HG02973 (cell line): ENCODE results near the gene PARP1.
"Not testable (repeated sequence)": the region's sequence is repeated elsewhere in the genome, so short reads cannot be mapped to it uniquely, and the experiment has no call there.

Experiments used
- ATAC-seq: cut with Tn5 transposase; IDR thresholded peaks from one replicate; pipeline ENCODE4 v1.9.1; 2021; ENCODE audit warnings: moderate library complexity; ENCODE audit not compliant: unreplicated experiment

PARP1 gene

DNA sequence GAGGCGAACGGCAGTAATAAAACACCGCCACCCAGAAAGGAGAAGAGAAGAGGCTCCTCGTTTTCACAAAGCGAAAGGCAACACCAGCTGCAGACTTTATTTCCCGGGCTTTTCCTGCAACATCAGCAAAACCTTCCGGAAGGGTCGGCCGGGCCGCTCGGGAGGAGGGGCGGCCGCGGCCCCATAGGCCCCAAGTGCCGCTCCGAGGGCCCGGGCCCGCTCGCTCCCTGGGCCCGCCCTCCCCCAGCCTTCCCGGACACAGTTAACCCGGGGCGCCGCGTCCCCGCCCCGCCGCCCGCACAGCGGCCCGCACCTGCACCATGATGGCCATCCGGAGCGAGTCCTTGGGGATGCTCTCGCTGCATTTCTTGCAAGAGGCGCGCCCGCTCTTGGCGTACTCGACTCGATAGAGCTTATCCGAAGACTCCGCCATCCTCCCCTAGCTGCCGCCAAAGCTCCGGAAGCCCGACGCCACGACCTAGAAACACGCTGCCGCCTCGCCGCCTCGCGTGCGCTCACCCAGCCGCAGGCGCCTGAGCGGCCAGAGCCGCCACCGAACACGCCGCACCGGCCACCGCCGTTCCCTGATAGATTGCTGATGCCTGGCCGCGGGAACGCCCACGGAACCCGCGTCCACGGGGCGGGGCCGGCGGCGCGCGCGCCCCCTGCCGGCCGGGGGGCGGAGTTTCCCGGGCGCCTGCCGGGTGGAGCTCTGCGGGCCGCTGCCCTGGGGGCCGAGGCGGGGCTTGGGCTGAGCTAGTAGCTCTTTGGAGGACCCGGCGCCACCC, at the start of gene PARP1:
Gene PARP1 (minus strand): TSS at position 597 of the 788 bp plus-strand sequence. CDS start 164 bp downstream, at position 433.
- ATAC-seq, result peak; percentile 75

DNA sequence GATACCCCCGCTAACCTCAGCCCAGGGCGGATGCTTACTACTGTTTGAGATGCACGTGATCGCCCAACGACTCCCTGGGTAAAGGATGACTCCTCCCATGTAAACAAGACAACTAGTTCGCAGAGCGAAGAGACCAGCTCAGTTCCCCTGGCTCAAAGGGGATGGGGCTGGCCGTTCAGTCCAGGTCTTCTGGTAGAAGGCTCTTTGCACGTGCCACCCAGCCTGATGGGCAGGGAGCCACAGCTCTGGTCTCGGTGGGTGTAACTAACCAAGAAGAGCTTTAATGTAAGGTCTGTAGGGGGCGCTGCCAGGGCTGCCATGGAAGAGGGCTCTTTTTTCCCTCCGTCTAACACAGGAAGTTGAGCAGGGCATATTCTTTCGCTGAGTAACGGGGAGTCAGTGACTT, 49.4 kb upstream of the PARP1 start:
- no peak for ATAC-seq

DNA sequence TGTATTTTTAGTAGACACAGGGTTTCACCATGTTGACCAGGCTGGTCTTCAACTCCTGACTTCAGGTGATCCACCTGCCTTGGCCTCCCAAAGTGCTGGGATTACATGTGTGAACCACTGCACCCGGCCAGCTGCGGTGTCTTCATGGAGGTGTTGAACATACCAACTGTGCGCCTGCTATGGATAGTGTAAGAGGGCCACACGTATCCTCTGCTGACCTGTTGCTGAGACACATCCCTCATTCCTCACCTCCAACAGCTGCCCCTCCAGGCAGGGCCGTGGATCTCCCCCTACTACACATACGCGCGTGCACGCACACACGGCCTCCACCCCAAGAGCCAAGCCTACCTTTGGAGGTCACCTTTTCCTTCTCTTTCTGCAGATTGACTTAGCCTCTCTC, 48.0 kb upstream of the PARP1 start:
- ATAC-seq, result no peak

DNA sequence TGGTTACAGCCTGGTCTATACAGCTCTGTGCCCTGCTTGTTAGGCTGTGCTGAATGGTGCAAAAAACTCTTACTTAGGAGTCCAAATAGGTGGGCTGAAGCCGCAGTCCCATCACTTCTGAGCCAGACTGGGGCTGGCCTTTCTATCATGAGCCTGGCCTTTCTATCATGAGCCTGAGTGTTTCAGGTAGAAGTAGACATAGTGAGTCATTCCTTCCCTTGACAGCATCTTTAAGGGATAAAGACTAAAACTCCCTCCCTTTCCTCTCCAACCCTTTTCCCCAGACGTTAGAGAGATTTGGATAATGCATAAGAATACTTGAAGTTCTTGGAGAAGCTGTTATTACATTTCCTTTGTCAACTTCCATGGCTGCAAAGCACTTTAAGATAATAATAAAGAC, 46.5 kb upstream of the PARP1 start:
- ATAC-seq, result no peak

DNA sequence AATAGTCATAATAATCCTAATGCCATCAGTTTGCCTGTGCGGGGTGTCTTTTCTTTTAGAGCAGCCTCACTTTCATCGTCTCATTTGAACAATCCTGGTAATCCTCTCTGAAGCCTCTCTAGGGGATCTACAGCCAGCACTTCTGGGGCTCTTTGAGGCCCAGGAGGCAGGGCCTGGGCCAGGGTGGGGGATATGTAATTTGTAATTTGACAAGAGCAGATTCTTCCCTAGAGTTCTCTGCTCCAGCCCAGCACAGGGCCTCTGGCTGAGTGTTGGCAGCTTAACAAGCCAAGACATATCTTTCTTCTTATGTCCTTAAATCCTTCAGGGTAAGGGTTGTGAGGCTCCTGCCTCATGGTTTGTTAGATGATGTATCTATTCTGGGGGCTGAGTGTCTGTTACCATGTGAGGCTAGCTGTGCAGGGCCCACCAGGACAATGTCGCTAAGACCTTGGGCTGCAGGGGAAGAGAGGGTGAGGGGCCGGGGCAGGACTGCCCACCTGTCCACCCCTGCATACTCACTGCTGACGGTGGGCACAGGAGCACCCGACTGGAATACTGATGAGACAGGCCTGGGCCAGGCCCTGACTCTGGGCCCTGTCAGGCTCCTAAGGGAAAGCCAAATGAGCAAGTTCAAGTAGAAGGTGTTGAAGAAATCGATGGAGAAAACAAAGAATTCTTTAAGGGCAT, 45.3 kb upstream of the PARP1 start:
- no peak for ATAC-seq

DNA sequence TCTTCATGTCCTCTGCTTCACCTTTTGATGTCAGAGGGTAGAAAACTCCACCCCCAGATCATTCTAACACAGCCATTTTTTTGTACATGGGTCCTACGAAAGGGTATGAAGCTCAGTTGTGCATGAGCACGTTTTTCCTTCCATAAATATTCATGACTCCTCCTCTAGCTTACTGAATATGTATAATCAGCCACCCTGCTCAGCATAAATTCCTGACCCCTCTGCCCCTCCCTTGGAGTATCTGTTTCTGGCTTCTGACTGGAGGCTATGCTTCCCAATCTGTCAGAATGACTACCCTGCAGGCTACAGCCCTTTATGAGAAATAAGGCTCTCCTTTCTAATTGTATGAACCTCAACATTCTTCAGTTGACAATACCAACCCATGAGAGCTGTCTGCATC, 42.8 kb upstream of the PARP1 start:
- no peak for ATAC-seq

DNA sequence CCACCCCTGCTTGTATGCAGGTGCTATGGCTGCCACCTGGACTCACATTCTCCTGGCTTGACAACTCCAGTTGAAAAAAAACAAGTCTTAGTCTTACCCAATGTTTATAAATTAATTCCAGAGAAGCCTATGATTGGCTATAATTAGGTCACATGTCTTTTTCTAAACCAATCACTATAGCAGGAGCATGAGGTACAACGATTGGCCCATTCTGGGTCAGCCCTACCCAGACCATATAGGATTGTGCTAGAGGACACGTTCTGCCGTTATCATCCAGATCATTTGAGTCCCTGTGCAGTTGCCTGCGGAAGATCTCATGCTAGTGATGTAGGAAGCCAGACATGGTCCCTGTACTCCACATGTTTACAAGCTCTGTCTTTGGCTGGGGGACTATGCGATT, 41.9 kb upstream of the PARP1 start:
- ATAC-seq, result no peak

DNA sequence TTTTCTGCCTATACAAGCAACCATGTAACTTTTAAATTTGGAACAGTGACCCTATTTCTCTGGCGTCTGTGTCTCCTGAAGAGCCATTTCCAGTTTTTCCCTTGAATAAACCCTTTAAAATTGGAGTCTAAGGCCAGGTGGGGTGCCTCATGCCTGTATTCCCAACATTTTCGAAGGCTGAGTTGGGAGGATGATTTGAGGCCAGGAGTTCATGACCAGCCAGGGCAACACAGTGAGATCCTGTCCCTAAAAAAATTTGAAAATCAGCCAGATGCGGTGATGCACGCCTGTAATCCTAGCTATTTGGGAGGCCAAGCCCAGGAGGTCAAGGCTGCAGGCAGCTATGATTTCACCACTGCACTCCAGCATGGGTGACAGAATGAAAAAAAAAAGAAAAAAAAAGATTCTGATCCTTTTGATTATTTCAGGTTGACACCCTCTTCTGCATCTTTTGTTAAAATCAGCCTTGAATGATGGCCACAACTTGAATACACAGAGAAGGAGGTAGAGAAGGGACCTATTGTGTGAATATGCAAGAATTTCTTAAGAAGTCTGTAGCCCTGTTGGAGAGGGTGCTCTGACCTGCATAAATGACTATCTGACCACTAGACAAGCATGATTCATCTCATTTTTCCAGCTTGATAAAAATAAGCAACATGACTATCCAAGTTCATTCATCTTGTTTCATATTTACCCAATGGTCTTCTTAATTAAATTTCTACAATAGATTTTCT, 40.2 kb upstream of the PARP1 start:
- no peak for ATAC-seq

DNA sequence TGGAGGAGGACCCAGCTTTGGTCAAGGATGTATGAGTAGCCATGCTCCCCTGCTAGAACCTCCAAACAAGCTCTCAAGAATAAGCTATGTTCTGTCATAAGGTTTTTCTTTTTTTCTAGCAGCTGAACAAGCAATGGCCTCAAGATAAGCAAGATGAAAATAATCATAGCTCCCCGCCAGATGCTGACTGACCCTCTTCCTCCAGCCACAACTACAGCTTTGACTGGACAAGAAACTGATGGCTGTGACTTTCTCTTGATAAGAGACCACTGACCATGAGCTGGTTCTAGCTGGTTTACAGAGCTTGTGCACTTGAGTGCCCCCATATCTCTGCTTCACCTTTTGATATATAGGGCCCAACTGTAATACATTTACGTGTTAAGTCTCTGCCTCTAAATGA, 38.2 kb upstream of the PARP1 start:
- ATAC-seq, result no peak

DNA sequence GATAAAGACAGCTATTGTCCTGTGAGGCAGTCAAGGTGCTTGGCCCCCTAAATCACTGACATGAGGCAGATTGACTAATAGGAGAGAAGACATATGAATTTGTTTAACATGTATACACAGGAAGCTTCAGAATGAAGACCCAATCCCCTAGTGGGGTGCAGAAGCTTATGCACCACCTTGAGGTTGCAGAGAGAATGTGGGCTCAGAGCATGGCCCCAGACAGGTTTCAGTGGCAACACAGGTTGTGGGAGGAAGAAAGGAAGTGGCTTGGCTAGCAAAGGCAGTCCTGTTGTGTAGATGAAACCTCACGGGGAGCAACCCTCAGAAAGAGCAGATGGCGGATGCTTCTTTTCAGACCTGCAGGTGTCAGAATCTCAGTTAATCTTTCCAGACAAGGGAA, 37.0 kb upstream of the PARP1 start:
- ATAC-seq, result peak; percentile 99

DNA sequence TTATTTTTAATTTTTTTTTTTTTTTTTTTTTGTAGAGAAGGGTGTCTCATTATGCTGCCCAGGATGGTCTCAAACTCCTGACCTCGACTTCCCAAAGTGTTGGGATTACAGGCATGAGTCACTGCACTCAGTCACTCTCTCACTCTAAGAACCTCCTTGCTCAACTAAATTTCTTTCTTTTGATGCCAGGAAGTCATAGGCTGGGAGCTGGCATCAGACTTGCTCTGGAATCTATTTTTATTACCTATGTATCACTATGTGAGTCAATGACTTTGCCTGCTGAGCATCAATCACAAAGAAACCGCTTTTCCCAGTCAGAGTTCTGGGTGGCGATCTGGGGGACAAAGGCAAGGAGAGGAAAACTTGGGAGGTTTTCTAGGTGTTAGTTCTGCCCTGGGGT, 35.5 kb upstream of the PARP1 start:
- ATAC-seq, result no peak

DNA sequence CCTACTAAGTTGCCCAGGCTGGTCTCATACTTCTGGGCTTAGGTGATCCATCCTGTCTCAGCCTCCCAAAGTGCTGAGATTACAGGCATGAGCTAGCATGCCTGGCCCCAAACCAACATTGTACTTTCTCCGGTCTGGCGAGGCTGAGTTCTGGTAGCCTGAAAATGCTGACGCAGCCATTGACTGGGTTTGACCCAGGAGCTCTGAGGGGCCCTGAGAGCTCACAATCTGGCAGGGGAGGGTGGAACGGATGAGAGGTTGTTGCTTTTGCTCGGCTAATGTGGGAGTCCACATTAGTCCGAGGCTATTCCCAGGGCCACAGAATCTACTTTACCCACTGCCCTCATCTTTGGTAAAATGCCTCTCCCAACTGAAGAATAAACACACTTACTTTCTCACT, 35.1 kb upstream of the PARP1 start:
- ATAC-seq, result no peak

DNA sequence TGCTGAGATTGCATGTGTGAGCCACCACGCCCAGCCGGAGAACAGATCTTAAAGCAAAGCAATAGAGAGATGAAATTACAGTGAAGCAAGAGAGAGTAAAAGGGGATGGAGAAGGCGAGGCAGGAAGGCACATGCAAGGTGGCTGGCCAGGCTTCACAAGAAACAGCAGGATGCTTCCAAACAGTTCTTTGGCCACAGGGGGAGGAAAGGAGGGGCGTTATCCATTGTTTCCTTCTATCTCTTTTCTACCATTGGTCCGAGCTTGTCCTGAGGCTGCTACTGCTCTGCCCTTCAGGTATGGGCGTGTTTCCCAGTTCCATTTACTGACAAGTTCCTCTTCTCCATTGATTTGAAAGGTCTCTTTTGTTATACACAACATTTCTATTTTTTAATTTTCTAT, 33.7 kb upstream of the PARP1 start:
- ATAC-seq, result no peak

DNA sequence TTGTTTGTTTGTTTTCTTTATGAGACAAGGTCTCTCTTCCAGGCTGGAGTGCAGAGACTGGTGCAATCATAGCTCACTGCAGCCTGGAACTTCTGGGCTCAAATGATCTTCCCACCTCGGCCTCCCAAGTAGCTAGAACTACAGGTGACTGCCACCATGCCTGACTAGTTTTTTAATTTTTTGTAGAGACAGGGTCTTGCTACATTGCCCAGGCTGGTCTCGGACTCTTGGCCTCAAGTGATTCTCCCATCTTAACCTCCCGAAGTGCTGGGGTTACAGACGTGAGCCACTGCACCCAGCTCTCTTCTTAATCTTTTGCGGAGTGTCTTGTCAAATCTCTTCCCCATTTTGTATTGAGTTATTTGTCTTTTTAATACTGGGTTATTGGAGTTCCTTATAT, 32.6 kb upstream of the PARP1 start:
- no peak for ATAC-seq

DNA sequence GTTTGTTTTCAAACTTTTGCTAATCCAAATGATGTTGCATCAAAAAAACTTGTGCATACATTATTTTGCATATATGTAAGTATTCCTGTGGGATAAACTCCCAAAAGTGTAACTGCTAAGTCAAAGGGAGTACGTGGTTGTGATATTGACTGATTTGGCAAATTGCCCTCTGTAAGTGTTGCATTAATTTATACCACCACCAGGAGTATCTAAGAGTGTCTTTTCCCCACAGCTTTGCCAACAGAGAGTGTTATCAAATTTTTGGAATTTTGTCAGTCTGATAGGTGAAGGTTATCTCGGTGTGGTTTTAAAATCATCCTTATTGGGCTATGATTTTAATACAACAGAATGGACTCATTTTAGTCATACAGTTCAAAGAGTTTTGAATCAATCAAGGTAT, 30.1 kb upstream of the PARP1 start:
- no peak for ATAC-seq

DNA sequence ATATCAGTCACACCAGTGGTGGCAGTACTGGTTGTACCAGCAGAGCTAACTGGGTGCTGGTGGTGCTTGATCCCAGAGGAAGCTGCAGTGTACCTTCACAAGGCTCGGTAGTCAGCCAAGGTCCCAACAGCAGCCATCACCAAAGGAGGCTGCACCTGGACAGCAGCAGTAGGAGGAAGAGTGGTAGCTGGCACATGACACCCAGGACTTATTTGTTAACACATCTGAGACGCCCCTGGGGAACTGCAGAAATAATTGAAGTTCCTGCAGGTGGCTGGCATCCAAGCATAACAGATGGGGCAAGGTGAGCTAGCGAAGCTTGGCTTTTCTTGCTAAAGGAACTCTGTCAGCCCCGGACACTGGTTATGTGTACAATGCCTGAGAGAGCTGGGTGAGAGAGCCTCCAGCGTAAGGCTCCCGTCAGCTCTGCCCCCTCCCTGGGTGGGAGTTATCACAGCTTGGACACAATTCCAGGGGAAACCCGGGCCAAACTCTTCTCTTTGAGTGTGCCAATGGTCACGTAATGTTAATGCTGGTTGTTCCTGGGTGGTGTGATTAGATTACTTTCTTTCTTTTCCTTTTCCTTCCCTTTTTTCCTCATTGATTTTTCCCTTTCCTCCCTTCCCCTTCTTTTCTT, 29.1 kb upstream of the PARP1 start:
- ATAC-seq, result no peak

DNA sequence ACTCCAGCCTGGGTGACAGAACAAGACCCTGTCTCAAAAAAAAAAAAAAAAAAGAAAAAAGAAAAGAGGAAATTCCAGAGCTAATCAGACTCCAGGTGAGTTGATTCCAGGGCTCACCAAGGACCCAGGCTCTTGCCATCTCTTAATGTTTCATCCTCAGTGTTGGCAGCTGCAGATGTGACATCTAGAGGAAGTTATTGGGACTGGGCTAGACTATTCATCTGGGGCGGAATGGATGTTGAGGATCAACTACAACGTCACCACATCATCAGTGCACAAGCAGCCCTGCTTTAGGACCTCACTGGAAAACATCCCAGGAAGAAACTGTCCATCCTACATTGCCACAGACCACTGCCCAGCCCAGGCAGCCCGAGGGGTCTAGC, 28.6 kb upstream of the PARP1 start:
- no peak for ATAC-seq

DNA sequence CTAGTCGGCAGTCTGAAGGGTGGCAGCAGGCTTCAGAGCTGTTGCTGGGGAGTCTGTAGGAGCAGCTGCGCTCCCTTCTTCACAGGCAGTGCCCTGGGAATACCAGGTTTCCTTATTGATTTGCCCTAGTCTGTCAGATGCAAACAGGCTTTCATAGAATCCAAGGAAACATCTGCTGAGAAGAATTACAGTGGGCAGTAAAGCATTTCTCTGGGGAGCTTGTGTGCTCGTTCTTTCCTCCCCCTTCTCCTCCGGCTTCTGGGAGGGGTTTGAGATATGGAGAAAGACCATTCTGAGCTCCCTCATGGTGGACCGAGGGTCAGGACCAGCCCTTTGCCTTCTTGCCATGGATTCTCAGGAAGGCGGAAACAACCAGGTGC, 25.4 kb upstream of the PARP1 start:
- ATAC-seq, result no peak

DNA sequence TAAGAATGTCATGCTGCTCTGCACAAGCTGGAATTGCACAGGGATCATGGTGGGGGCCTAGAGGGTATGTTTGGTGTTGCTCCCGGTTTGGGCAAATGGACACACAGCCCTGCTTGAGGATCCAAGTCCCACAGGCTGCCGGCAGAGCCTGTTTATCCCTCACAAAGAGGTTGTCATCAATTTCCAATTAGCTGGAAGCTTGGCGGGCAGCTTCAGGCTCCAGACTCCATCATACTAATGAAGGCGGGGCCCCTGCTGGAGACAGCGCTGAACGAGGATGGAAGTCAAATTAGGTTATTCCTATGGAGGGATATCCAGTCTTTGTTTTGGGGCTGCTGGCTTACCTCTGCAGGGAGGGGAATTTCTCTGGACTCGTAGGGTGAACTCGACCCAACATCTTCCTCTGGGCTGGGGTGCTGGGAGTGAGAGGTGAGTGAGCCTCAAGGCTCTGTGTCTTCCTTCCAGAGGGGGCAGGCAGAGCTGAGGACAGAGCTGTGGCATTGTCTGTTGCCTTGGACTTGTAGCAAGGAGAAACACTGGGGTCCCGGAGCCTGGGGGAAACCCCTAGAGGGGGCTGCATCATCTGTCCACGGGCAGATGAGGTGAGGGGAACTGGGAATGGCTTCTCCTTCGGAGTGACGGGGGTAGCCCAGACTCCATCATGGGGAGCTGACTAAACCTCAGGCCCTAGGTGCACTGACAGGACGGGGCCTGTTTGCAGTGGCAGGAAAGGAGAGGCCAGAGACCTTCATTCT, 24.9 kb upstream of the PARP1 start:
- ATAC-seq, result no peak

DNA sequence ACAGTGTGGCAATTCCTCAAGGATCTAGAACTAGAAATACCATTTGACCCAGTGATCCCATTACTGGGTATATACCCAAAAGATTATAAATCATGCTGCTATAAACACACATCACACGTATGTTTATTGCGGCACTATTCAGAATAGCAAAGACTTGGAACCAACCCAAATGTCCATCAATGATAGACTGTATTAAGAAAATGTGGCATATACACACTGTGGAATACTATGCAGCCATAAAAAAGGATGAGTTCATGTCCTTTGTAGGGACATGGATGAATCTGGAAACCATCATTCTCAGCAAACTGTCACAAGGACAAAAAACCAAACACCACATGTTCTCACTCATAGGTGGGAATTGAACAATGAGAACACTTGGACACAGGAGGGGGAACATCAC, 24.0 kb upstream of the PARP1 start:
- ATAC-seq, result not testable (repeated sequence)
